Measurements from ENCODE around the gene DAPK2.

DNA sequence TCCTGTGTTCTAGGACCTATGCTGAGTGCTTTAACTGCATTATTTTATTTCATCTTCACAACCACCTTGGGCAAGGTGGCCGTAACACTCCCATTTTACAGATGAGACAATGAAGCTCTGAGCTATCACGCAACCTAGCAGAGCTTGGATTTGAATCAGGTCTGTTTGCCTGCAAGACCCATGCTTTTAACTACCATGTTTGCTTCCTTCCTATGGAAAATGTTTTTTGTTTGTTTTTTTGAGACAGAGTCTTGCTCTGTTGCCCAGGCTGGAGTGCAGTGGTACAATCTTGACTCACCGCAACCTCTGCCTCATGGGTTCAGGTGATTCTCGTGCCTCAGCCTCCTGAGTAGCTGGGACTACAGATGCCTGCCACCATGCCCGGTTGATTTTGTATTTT is 187.8 kb downstream of the DAPK2 start:
- no peak for TF ChIP-seq POLR2A (IDR thresholded peaks at IDR 0.05)
- no peak for TF ChIP-seq CTCF (IDR thresholded peaks at IDR 0.05)
